ENCODE results near the gene LRRC57.

Gene LRRC57

GRCh38 chr15:42533246-42533645, 15.3 kb downstream of the LRRC57 start:
- Histone ChIP-seq H3K36me3 (ENCODE audit: low read length) (0 out of 2 replicates have a peak, but pooled peaks cover 6% of the 10 kb centered on the region), H3K27me3 (ENCODE audit: low read length) (no peaks in the 10 kb centered on the region), H3K4me2 (ENCODE audit: low read depth, low read length, poor library complexity, severe bottlenecking) (no peak overlapping the region), H3K4me3 (ENCODE audit: insufficient read depth, low read length, poor library complexity, severe bottlenecking) (no peak overlapping the region), H3K9ac (ENCODE audit: low read length) (no peak overlapping the region), H3K9me3 (ENCODE audit: insufficient read depth, low read length) (no peaks in the 10 kb centered on the region), H3K79me2 (ENCODE audit: insufficient read depth, low read length) (no peaks in the 10 kb centered on the region), H4K20me1 (ENCODE audit: low read depth, low read length) (no peaks in the 10 kb centered on the region), H2AFZ (ENCODE audit: low read depth, low read length, severe bottlenecking) (no peak overlapping the region), H3K9me2 (replicated peaks; ENCODE audit: insufficient read depth, low read length) (no peaks in the 10 kb centered on the region), H3F3A (ENCODE audit: insufficient read depth) (no peaks in the 10 kb centered on the region), H3K27ac (ENCODE audit: low read depth, low read length) (no peak overlapping the region)
- no peak for TF ChIP-seq EZH2phosphoT487 (conservative IDR thresholded peaks at IDR 0.05; ENCODE audit: low read length)
- TF ChIP-seq, protein P1, sequence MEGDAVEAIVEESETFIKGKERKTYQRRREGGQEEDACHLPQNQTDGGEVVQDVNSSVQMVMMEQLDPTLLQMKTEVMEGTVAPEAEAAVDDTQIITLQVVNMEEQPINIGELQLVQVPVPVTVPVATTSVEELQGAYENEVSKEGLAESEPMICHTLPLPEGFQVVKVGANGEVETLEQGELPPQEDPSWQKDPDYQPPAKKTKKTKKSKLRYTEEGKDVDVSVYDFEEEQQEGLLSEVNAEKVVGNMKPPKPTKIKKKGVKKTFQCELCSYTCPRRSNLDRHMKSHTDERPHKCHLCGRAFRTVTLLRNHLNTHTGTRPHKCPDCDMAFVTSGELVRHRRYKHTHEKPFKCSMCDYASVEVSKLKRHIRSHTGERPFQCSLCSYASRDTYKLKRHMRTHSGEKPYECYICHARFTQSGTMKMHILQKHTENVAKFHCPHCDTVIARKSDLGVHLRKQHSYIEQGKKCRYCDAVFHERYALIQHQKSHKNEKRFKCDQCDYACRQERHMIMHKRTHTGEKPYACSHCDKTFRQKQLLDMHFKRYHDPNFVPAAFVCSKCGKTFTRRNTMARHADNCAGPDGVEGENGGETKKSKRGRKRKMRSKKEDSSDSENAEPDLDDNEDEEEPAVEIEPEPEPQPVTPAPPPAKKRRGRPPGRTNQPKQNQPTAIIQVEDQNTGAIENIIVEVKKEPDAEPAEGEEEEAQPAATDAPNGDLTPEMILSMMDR (IDR thresholded peaks at IDR 0.05; ENCODE audit: insufficient read depth, low read length, poor library complexity, severe bottlenecking) = no peak

GRCh38 chr15:42528970-42529369, 19.6 kb downstream of the LRRC57 start:
- Histone ChIP-seq H3K9me2 (replicated peaks; ENCODE audit: insufficient read depth, low read length) (no peaks in the 10 kb centered on the region), H3F3A (ENCODE audit: insufficient read depth) (peaks cover 4% of the 10 kb centered on the region; the same call in 1 of the 2 replicates), H2AFZ (ENCODE audit: low read depth, low read length, severe bottlenecking) (no peak overlapping the region), H3K36me3 (ENCODE audit: low read length) (peaks cover 6% of the 10 kb centered on the region; the same call in 1 of the 2 replicates), H3K27ac (ENCODE audit: low read depth, low read length) (no peak overlapping the region), H3K9me3 (ENCODE audit: insufficient read depth, low read length) (no peaks in the 10 kb centered on the region), H3K27me3 (ENCODE audit: low read length) (no peaks in the 10 kb centered on the region), H3K9ac (ENCODE audit: low read length) (no peak overlapping the region), H3K4me3 (ENCODE audit: insufficient read depth, low read length, poor library complexity, severe bottlenecking) (no peak overlapping the region), H3K79me2 (ENCODE audit: insufficient read depth, low read length) (no peaks in the 10 kb centered on the region), H3K4me2 (ENCODE audit: low read depth, low read length, poor library complexity, severe bottlenecking) (no peak overlapping the region), H4K20me1 (ENCODE audit: low read depth, low read length) (no peaks in the 10 kb centered on the region)
- TF ChIP-seq, protein P1 (IDR thresholded peaks at IDR 0.05; ENCODE audit: insufficient read depth, low read length, poor library complexity, severe bottlenecking) = no peak
- TF ChIP-seq EZH2phosphoT487 (conservative IDR thresholded peaks at IDR 0.05; ENCODE audit: low read length) = no peak

GRCh38 chr15:42523331-42523730, 25.3 kb downstream of the LRRC57 start:
- Histone ChIP-seq H3K79me2 (ENCODE audit: insufficient read depth, low read length) (no peaks in the 10 kb centered on the region), H3K27ac (ENCODE audit: low read depth, low read length) (no peak overlapping the region), H3K9me3 (ENCODE audit: insufficient read depth, low read length) (no peaks in the 10 kb centered on the region), H3K4me2 (ENCODE audit: low read depth, low read length, poor library complexity, severe bottlenecking) (no peak overlapping the region), H3K9ac (ENCODE audit: low read length) (no peak overlapping the region), H3K36me3 (ENCODE audit: low read length) (peaks cover 5% of the 10 kb centered on the region; the same call in 1 of the 2 replicates), H3K4me3 (ENCODE audit: insufficient read depth, low read length, poor library complexity, severe bottlenecking) (no peak overlapping the region), H3F3A (ENCODE audit: insufficient read depth) (peaks cover 12% of the 10 kb centered on the region; the same call in 1 of the 2 replicates), H2AFZ (ENCODE audit: low read depth, low read length, severe bottlenecking) (no peak overlapping the region), H4K20me1 (ENCODE audit: low read depth, low read length) (no peaks in the 10 kb centered on the region), H3K9me2 (replicated peaks; ENCODE audit: insufficient read depth, low read length) (no peaks in the 10 kb centered on the region), H3K27me3 (ENCODE audit: low read length) (no peaks in the 10 kb centered on the region)
- TF ChIP-seq, protein P1 (IDR thresholded peaks at IDR 0.05; ENCODE audit: insufficient read depth, low read length, poor library complexity, severe bottlenecking) = no peak
- no peak for TF ChIP-seq EZH2phosphoT487 (conservative IDR thresholded peaks at IDR 0.05; ENCODE audit: low read length)

Measured in SU-DHL-6 (cell line).